Measurements from ENCODE around the gene BMPR1A.
"Not testable (repeated sequence)": the region's sequence is repeated elsewhere in the genome, so short reads cannot be mapped to it uniquely, and the experiment has no call there.

Gene BMPR1A

GRCh38 chr10:86728056-86728455 is 28.4 kb upstream of the BMPR1A start:
- DNase-seq (ENCODE audit: low read depth) = no peak
- TF ChIP-seq CTCF (conservative IDR thresholded peaks at IDR 0.05; ENCODE audit: low read depth, low read length) = no peak
- no peak overlapping the region for H3K4me3 ChIP-seq (ENCODE audit: low read length)

GRCh38 chr10:86729677-86730076 is 26.7 kb upstream of the BMPR1A start:
- no peak overlapping the region for H3K4me3 ChIP-seq (ENCODE audit: low read length)
- no peak for TF ChIP-seq CTCF (conservative IDR thresholded peaks at IDR 0.05; ENCODE audit: low read depth, low read length)
- no peak for DNase-seq (ENCODE audit: low read depth)

- H3K4me3 ChIP-seq (ENCODE audit: low read length) = no peak overlapping the region
- TF ChIP-seq CTCF (conservative IDR thresholded peaks at IDR 0.05; ENCODE audit: low read depth, low read length) = no peak
- DNase-seq (ENCODE audit: low read depth) = no peak
These were observed 26.2 kb upstream of the BMPR1A start for GRCh38 chr10:86730227-86730626.

- no peak for DNase-seq (ENCODE audit: low read depth)
- H3K4me3 ChIP-seq (ENCODE audit: low read length) = no peak overlapping the region
- no peak for TF ChIP-seq CTCF (conservative IDR thresholded peaks at IDR 0.05; ENCODE audit: low read depth, low read length)
These were observed 23.6 kb upstream of the BMPR1A start for GRCh38 chr10:86732771-86733170.

GRCh38 chr10:86733260-86733671 is 23.2 kb upstream of the BMPR1A start:
- no peak for TF ChIP-seq CTCF (conservative IDR thresholded peaks at IDR 0.05; ENCODE audit: low read depth, low read length)
- no peak for DNase-seq (ENCODE audit: low read depth)
- H3K4me3 ChIP-seq (ENCODE audit: low read length) = no peak overlapping the region

- no peak for DNase-seq (ENCODE audit: low read depth)
- no peak for TF ChIP-seq CTCF (conservative IDR thresholded peaks at IDR 0.05; ENCODE audit: low read depth, low read length)
- H3K4me3 ChIP-seq (ENCODE audit: low read length) = no peak overlapping the region
These were observed 22.0 kb upstream of the BMPR1A start for GRCh38 chr10:86734207-86734988.

GRCh38 chr10:86735278-86735677 is 21.1 kb upstream of the BMPR1A start:
- DNase-seq (ENCODE audit: low read depth); H3K4me3 ChIP-seq (ENCODE audit: low read length): not testable (repeated sequence)
